ENCODE measurements around the gene SLC66A2.

The SLC66A2 gene

DNA sequence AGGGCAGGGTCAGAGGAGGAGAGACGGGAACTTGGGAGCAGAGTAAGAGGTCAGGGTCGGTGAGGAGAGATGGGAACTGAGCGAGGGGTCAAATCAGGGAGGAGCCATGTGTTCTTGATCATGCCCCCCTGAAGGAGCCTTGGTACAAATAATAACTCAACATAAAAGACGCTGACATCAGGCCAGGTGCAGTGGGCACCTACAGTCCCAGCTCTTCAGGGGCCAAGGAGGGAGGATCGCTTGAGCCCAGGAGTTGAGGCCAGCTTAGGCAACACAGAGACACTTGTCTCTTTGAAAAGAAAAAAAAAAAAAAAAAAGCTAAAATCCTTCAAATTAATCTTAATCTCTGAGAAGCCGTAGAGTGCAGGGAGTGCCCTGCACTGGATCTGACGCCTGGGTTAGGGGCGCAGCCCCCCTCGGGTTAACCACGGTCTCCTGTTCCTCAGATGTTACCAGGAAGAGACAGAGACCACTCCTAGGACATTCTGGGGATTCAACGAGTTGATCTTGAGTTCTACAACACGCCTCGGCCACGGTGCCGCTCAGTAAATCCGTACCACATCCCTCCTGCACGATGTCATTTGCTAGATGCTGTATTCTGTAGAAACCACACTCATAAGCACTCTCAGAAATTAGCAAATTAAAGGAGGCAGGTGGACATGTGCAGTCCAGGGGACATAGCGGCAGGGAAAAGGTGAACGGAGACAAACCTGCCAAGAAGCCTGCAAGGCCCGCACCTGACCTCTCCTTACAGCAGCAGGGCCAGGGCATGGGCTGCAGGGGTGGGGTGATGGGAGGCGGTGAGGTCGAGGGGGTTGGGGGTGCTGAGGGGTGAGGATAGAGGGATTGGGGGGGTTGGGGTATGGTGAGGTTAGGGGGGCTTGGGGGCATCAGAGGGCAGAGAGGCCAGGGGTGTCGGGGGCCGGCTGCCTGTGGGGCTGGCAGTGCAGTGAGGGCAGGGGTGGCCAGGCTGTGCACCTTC lies 29.2 kb downstream of the SLC66A2 start:
- no peak for DNase-seq (ENCODE audit: low read depth in 2 of 2)

DNA sequence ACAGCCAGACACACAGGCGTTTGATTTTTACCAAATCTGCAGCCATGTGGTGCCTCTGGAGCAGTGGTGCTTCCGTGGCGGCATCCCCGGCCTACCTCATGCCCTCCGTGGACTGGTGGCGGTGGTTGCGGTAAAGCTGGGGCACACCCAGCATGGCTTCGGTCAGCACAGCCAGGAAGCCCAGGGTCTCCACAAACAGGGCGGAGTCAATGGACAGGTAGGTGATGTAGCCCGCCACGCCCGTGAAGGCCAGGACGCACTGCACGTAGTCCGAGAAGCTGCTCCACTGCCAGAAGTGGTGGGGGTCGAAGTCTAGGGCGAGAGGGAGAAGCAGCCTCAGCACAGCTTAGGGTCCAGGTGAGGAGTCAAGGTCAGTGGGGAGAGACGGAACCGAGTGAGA lies 32.4 kb downstream of the SLC66A2 start:
- DNase-seq (ENCODE audit: low read depth in 2 of 2): no peak

DNA sequence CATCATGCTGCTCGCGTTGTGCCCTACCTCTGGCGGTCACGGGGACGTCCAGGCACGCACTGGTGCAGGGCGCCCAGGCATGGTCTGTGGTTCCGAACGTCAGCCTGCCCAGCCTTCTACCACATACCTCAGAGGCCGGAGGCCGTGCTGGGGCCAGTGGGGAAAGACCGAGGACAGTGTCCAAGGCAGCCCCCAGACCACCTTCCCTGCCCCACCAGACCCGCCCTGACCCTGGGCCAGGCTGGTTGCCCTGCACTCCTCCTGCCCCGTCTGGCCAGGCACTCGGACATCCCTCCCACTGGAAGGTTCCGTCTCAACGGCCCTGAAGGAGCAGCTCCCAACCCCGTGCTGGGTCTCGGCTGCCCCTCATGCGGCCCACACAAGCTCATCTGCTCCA lies 32.8 kb downstream of the SLC66A2 start:
- DNase-seq (ENCODE audit: low read depth in 2 of 2): no peak

DNA sequence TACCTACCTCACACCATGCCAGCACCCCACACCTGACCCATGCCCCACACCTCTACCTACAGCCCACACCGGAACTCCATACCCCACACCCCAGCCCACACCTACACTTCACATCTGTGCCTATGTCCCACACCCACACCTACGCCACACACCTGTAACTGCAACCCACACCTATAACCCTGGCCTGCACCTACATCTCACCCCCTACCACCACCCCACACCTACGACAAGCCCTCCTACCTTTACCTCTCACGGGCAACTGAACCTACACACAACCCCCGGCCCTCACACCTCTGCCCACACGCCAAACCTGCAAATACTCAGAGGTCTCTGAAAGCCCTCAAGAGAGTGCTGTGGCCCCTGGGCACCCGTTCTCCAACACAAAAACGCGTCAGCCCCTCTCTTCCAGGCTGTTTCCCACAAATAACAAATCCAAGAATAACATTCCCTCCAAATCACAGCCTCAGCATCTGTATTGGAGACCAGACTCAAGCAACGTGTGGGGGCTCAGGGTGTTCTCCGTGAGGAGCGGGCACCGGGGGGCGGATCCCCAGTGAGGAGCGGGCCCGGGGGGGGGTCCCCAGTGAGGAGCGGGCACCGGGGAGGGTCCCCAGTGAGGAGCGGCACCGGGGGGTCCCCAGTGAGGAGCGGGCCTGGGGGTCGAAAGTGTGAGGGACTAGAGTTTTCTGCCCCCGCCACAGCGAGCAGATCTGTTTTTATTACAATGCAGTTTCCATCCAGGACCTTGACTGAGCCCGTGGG lies 33.4 kb downstream of the SLC66A2 start:
- DNase-seq (ENCODE audit: low read depth in 2 of 2): no peak

DNA sequence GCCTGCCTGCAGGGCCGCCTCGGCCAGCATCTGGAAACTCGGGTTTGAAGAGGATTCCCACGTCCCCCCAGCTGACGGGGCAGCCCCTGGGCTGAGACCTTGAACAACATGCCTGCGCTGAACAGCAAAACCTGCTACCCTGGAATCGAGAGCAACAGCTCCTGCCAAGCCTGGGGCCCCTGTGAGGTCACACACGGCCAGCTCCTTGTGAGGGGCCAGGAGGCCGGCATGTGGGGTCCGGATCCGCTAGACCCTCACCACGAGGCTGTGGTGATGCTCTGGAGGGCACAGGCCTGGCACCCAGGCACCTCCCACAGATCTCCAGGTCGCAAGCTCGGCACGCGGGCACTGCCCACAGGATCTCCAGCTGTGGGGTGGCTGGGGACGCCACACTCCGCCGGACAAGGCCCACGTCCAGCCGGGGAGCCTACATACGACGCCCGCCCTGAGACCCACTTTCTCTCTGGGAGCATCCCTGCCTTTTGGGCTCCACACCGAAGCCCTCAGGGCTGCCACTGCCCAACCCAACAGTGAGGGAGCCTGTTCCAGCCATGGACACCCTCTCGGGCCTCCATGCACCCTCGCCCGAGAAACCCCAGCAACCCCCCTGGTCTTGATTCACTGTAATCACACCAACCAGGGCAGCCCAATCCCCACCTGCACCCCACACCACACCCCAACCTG lies 34.1 kb downstream of the SLC66A2 start:
- no peak for DNase-seq (ENCODE audit: low read depth in 2 of 2)

DNA sequence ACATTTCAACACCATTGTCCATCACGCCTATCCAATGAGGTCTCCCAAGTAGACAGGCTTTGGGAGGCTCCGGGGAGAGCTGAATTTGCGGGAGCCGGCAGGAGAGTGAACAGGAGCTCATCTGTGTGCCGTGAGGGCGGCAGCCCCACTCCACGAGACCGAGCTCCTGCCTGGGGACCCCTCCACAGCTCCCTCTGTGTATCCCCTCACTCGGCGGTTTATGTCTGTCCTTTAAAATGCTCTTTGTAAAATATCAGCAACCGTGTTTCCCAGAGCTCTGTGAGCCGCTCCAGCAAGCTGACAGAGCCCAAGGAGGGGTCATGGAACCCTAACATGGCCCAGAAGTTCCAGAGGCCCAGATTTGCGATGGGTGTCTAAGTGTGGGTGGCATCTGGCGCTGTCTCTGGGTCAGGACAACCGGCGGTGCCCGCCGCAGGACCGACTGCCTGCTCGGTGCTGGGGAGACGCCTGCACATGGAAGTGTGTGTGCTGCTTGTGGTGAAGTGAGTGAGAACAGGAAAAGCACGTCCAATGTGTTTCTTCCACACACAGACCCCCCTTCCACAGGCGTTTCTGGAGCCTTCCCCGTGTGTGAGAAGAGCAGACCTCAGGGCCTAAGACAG lies 34.8 kb downstream of the SLC66A2 start:
- DNase-seq (ENCODE audit: low read depth in 2 of 2): no peak

DNA sequence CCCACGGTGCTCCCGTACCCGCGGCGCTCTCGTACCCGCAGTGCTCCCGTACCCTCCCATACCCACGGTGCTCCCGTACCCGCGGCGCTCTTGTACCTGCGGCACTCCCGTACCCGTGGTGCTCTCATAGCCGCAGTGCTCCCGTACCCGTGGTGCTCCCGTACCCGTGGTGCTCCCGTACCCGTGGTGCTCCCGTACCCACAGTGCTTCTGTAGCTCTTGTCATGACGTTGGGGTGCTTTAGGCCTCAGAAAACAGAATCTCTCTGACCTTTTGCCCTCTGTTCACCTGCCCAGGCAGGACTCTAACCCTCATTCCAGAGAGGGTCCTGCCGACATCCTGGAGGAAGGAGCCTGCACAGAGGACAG lies 35.3 kb downstream of the SLC66A2 start:
- DNase-seq (ENCODE audit: low read depth in 2 of 2): no peak

DNA sequence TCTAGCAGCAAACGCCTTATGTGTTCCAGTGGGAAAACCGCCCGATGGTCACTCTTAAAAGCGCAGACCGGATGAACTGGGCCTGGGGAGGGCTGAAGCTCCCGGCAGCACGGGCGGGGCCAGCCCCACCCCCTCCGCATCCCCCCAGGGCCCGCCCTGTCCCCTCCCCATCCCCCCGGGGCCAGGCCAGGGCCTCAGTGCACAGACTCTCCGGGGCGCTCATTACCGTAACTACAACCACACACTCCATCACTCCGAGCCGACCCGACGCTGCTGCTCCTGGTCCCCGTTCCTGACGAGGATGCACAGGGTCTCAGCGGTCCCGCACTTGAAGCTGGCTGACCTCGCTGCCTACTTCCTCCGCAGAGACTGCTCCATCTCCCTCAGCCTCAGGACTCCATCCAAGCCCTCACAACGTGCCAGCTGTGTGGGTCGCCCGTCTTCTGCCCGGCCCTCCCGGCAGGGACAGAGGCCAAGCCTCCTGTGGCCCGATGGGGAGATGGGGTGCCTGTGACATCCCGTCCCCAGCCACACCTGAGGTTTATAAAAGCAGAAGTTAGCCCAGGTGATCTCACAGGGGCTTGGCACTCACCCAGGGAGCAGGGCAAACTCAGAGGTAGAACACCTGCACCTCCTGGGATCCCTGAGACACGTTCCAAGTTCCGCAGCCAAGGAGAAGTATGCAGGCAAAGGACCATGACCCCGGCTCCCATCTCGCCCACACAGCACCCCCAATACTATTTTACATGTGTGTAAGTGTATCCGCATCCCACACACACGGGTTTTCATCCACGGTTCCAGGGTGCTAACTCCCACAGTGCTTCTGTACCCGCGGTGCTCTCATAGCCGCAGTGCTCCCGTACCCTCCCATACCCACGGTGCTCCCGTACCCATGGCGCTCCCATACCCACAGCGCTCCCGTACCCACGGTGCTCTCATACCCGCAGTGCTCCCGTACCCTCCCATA lies 36.0 kb downstream of the SLC66A2 start:
- DNase-seq (ENCODE audit: low read depth in 2 of 2): no peak

DNA sequence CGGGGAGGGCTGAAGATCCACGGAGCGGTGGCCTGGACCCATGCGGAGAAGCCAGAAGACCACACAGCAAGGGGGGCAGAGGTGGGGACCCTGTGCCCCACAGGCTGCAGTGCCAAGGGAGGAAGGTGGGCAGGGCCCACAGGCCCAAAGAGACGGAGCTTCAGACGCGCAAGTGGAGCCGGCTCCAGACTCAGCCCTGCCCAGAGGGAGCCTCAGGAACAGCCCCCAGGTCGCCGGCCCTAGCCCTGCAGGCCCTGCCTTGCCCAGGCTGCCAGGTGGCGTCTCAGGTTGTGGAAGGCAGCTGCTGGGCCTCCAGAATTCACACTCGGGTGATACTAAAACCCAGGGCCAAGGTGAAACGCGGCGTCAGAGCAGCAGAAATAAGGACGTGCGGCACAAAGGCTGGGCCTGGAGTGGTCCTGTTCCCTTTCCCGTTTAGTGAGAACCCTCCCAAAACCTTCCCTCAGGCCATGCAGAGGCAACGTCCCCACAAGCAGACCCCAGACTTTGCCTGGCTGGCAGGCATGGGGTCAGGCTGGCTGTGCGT lies 36.8 kb downstream of the SLC66A2 start:
- DNase-seq (ENCODE audit: low read depth in 2 of 2): no peak

DNA sequence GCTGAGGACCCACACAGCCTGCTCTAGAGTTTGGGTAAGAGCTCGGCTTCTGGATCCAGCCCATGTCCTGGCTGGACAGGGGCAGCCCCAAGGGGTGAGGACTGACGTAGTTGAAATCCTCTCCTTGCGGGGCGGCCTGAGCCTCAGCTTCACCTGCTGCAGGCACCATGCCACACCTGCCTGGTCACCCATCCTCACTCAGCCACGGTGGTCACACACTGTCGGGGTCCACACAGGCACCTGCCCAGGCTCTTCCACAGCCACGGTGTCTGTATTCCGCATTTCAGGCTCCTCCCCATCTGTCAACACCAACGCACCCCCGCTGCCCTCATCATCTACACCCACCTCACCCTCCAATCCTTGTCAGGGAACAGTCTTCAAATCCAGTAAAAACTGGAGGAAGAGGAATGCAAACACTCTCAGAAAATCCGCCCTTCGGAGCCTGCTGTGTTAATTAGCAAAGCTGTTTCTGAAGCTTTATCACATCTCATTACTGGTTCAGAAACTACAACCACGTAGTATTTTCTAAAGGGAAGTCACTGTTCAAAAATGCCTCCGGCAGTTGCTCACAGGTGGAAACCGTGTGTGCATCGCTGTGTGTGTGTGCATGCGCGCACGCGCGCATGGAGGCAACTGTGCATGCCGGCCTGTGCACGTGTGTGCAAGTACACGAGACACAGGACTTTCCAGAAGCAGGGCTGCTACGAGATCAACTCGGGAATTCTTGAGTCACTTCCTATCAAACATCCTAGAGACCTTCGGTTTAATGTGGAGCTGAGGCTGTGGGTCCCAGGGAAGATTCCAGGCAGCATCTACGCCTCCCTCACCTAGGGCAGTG lies 38.2 kb downstream of the SLC66A2 start:
- DNase-seq (ENCODE audit: low read depth in 2 of 2): no peak

DNA sequence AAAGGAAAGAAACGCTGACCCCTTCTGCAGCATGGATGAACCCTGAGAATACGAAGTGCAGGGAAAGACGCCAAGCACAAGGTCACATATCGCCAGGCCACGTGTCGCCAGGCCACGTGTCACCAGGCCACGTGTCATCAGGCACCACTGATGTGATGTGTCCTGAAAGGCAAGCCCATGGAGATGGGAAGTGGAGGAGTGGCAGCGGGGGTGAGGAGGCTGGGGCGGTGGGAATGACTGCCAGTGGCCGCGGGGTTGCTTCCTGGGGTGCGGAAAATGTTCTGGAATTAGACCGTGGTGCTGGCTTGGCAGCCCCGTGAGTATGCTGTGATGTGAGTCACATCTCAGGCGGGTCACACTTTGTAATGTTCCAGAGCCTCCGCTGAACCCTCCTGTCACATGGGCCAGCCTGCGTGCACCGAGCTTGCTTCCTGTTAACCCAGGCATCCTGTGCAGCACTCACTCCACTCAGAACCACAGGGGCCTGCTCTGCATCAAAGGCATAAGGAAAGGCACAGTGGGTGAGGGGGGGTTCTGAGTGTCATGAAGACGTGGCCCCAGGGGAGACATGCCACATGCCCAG lies 39.0 kb downstream of the SLC66A2 start:
- no peak for DNase-seq (ENCODE audit: low read depth in 2 of 2)

DNA sequence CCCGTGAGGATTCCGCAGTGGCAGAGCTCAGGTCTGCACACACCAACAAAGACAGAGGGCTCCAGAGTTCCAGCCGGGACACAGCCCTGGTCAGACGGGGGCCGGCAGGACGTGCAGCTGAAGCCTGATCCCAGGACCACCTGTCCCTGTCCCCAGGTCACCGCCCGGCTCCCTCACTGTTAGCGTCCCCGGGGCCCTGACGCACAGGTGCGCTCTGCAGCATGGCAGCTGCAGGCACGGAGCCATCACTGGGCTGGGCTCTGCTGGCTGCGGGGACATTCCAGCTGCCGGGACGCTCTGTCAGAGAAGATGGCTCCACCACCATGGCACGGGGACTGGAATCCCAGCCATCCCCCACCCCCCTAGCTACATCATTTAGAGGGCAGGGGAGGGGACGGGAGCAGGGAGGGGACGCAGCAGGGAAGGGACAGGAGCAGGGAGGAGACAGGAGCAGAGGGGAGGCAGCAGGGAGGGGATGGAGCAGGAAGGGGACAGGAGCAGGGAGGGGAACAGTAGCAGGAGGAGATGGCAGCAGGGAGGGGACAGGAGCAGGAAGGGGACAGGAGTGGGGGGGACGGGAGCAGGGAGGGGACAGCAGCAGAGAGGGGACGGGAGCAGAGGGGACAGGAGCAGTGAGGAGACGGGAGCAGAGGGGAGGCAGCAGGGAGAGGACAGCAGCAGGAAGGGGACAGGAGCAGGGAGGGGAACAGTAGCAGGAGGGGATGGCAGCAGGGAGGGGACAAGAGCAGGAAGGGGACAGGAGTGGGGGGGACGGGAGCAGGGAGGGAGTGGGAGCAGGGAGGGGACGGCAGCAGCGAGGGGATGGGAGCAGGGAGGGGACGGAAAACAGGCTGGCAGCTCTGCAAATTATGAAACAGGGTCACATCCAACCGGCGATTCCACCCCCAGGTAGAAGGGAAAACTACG lies 39.8 kb downstream of the SLC66A2 start:
- DNase-seq (ENCODE audit: low read depth in 2 of 2): no peak

DNA sequence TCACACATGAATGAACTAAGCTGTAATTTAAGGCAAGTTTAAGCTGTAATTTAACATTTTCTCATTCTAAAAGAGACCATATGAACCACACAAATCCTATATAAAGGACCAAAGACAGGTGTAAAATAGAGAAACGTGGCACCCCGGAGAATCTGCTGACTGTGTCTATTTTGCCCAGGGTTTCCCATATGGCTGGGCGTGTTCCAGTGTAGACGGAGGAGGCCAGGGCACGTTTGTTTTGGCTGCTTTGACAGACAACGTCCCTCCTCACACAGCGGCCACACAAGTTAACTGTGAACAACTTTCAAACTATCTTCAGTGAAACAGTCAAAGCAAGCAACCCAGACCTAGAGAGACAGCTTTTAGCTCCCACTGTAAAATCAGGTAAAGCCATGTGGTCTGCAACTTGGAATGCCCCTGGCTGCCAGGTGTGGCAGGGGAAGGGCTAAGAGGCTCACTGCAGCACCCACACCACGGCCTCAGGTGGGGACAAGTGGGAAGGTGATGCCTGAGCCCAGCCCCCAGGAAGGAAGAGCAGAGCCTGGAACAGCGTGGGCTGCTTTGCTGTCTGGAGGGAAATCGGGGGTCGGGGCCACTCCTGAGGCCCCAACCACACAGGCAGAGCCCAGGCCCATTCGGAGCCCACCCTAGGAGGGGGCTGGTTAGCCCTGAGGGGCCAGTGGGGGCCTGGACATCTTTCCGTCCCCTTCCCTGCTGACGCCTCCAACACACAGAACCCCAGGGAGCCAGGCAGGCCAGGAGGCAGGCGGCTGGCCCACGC lies 40.7 kb downstream of the SLC66A2 start:
- no peak for DNase-seq (ENCODE audit: low read depth in 2 of 2)

DNA sequence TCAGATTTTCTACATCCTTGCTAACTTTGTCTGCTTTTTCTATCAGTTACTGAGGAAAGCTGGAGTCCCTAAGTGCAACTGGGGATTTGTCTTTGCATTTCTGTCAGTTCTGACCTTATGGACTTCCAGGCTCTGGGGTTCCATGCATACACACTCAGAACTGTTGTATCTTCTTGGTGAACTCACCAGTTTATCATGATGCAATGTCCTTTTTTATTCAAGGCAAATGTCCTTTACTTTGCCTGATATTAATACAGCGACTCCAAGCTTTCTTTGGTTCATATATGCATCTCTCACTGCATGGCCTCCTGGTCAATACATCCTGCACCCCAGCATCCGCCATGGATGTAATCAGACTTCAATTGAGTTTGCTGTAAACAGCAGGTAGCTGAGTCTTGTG lies 44.7 kb downstream of the SLC66A2 start:
- no peak for DNase-seq (ENCODE audit: low read depth in 2 of 2)

DNA sequence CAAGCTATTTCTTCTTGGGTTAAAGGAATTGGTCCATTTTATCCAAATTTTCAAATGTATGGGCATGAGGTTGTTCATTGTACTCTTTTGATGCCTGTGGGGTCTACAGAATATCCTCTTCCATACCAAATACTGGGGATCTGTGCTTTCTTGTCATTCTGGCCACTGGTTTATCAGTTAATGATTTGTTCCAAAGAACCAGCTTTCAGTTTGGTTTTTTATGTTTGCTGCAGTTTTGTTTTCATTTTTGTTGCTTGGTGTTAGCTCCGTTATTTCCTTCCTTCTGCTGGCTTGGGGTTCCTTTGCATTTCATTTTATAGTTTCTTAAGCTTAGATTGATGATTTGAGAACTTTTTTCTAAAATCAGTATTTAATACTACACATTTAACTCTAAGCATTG lies 45.5 kb downstream of the SLC66A2 start:
- DNase-seq (ENCODE audit: low read depth in 2 of 2): no peak

DNA sequence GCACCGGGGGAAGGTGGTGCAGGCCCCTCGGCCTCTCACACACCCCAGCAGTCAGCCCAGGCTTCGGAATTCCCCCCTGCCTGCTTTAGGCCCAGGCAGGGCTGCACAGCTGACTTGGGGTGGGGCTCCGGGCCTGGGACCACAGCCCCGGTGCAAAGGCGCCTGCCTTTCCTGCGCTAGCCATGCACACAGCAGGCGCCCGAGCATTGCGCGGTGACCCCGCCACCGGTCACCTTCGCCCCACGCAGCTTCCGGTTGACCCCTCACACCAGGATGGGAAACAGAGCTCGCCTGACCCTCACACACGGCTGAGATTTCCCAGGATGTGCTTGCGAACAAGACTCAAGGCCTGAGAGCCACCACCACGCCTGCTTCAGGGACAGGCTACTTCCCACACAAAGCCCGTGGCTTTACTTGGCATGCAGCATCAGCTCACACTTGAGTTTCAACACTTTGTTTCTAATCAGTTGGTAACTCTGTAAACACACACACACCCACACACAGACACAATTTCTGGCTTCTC lies 46.0 kb downstream of the SLC66A2 start:
- DNase-seq (ENCODE audit: low read depth in 2 of 2): no peak
